ENCODE data around the gene ADISSP. TPM values are rescaled to one million over a fixed set of nuclear protein-coding genes. Genes with fewer than 3 reads are reported as not detected.

The ADISSP gene
- total and polyA plus RNA-seq, 2 of the 8 experiments (the other 6 are each of a cell fraction or from before 2014, with no cell fraction given) = 111 to 141 TPM

GRCh38 chr20:3739926-3740451 is 27.6 kb downstream of the ADISSP start:
- ChIA-PET CTCF (ENCODE audit: partially characterized antibody) (interaction anchor here (0.9 to 18.5 kb wide), 15 partner anchors 13 to 79 kb away, joined by 3 to 308 read pairs (median 6); partner anchors contain the start of gene SIGLEC1), POLR2A (ENCODE audit: partially characterized antibody) (interaction anchor here (0.9 to 2.2 kb wide), 6 partner anchors 11 to 63 kb away, joined by 3 to 9 read pairs (median 3); partner anchors contain the start of genes ADAM33 and ADISSP)
- Histone ChIP-seq H3K9ac (replicated peaks in 1 of 4; ENCODE audit: extremely low read depth in 1 of 4, low read depth in 3 of 4, low read length in 3 of 4) (no peak overlapping the region; a peak in 1 of 7 replicates), H4K8ac (ENCODE audit: extremely low read depth, insufficient read depth, low read length) (peak overlapping the region; percentile 45; the same call in 1 of the 2 replicates), H3K23me2 (ENCODE audit: low read depth, low read length) (peaks cover 2% of the 10 kb centered on the region; the same call in 1 of the 2 replicates), H2BK5ac (ENCODE audit: low read depth, low read length) (peak overlapping the region; percentile 60; the same call in 1 of the 2 replicates), H2BK120ac (replicated peaks; ENCODE audit: low read depth, low read length) (no peak overlapping the region), H2BK15ac (ENCODE audit: low read length) (peak overlapping the region; percentile 72; the same call in 1 of the 2 replicates), H4K5ac (ENCODE audit: insufficient read length, low read depth, low read length) (no peak overlapping the region), H3K4me1 (replicated peaks in 1 of 4; ENCODE audit: control insufficient read depth in 3 of 4, insufficient read depth in 4 of 4, low read length in 3 of 4) (peaks cover 0 to 19% (median 11%) of the 10 kb centered on the region in 4 experiments; a peak in 6 of 7 replicates), H3K56ac (replicated peaks; ENCODE audit: insufficient read length, low read depth, low read length) (no peak overlapping the region), H3K18ac (ENCODE audit: extremely low read depth, low read length) (no peak overlapping the region; the same call in 1 of the 2 replicates), H3K27me3 (replicated peaks in 1 of 4; ENCODE audit: control insufficient read depth in 3 of 4, extremely low read depth in 1 of 4, insufficient read depth in 3 of 4, low read length in 3 of 4) (peaks cover 0 to 4% (median 0%) of the 10 kb centered on the region in 4 experiments; a peak in 1 of 7 replicates), H3K36me3 (ENCODE audit: control insufficient read depth in 2 of 4, insufficient read depth in 4 of 4, low read length in 3 of 4) (no peaks in the 10 kb centered on the region), H4K91ac (replicated peaks; ENCODE audit: insufficient read length, low read length) (peak overlapping the region; percentile 49), H2BK12ac (ENCODE audit: low read depth, low read length) (peak overlapping the region; percentile 0; the same call in 1 of the 2 replicates), H3K27ac (ENCODE audit: low read depth, low read length) (no peak overlapping the region), H4K20me1 (replicated peaks in 1 of 2; ENCODE audit: control insufficient read depth in 1 of 2, insufficient read depth in 2 of 2, low read length in 2 of 2) (no peaks in the 10 kb centered on the region), H3K4me2 (ENCODE audit: insufficient read depth in 1 of 2, low read depth in 2 of 2, low read length in 2 of 2) (no peak overlapping the region), H3K79me1 (ENCODE audit: low read depth, low read length) (no peaks in the 10 kb centered on the region), H3K79me2 (ENCODE audit: control insufficient read depth in 1 of 2, insufficient read depth in 2 of 2, low read length in 2 of 2) (no peaks in the 10 kb centered on the region), H2AK5ac (ENCODE audit: low read depth, low read length) (no peak overlapping the region), H3K4ac (replicated peaks; ENCODE audit: insufficient read length, low read depth, low read length) (no peak overlapping the region), H3K4me3 (ENCODE audit: extremely low read depth in 1 of 4, insufficient read depth in 2 of 4, low read depth in 3 of 4, low read length in 4 of 4) (no peak overlapping the region), H2BK20ac (ENCODE audit: low read length) (no peak overlapping the region), H2AFZ (ENCODE audit: low read length) (no peak overlapping the region), H3K14ac (ENCODE audit: insufficient read length) (no peak overlapping the region), H3K9me3 (ENCODE audit: insufficient read depth in 2 of 2, low read depth in 1 of 2, low read length in 1 of 2) (no peaks in the 10 kb centered on the region), H3K23ac (ENCODE audit: insufficient read length) (no peak overlapping the region)
- 63% methylated on average over 7 of the region's 7 CpGs; no CpG with 5 or more reads in 1 of the 2 experiments for WGBS, 2 experiments (ENCODE audit: extremely low coverage in 1 of 2, insufficient coverage in 1 of 2, insufficient read length in 1 of 2, insufficient replicate concordance in 2 of 2, low coverage in 1 of 2, low lambda C conversion rate in 2 of 2, missing lambda C conversion rate in 1 of 2)
- no peak for FAIRE-seq
- no peak for DNase-seq (ENCODE audit: low read depth in 1 of 2, low spot score in 2 of 2)
- TF ChIP-seq SUZ12 (IDR thresholded peaks at IDR 0.05; ENCODE audit: low read length) (no peak), MAX (IDR thresholded peaks at IDR 0.05) (0 out of 2 replicates have a peak, but pooled peaks have one; percentile 17)
